Naive B cell (primary cell): ENCODE data around the gene GNG12. TPM values are rescaled to one million over a fixed set of nuclear protein-coding genes. Genes with fewer than 3 reads are reported as not detected.

ENCODE experiments used
- ATAC-seq, 2 donors: fragments of 150-1000 bp; cut with Tn5 transposase; 2 replicates each; pipeline ENCODE4 v1.10.0; 2021; ENCODE audit warnings: low read depth in 2 of 2, mild to moderate bottlenecking in 2 of 2, moderate library complexity in 2 of 2
- DNase-seq: peaks from one replicate; pipeline ENCODE4 v3.0.0; 2022
- H3K27ac Mint-ChIP-seq, 6 donors: one replicate each; pipeline ENCODE4 v1.8.0; 2020 to 2022; ENCODE audit warnings: mild to moderate bottlenecking in 6 of 6, mixed read lengths in 6 of 6, moderate library complexity in 5 of 6, inconsistent platforms in 2 of 6
- H3K27me3 Mint-ChIP-seq, 3 donors: one replicate each; pipeline ENCODE4 v1.8.0; 2021 to 2022; ENCODE audit warnings: mixed read lengths in 3 of 3, mild to moderate bottlenecking in 1 of 3
- H3K36me3 Mint-ChIP-seq, 2 donors: one replicate each; pipeline ENCODE4 v1.8.0; 2020 to 2022; ENCODE audit warnings: mixed read lengths in 2 of 2, inconsistent platforms in 1 of 2, mild to moderate bottlenecking in 1 of 2
- H3K4me1 Mint-ChIP-seq, 3 donors: one replicate each; pipeline ENCODE4 v1.8.0; 2020 to 2022; ENCODE audit warnings: mixed read lengths in 3 of 3, inconsistent platforms in 1 of 3, mild to moderate bottlenecking in 1 of 3, moderate library complexity in 1 of 3
- H3K4me3 Mint-ChIP-seq, 8 donors: one replicate each; pipeline ENCODE4 v1.8.0; 2020 to 2022; ENCODE audit warnings: mild to moderate bottlenecking in 8 of 8, mixed read lengths in 8 of 8, moderate library complexity in 8 of 8, inconsistent platforms in 2 of 8
- H3K9me3 Mint-ChIP-seq, 7 donors: one replicate each; pipeline ENCODE4 v1.8.0; 2020 to 2022; ENCODE audit warnings: mixed read lengths in 7 of 7, mild to moderate bottlenecking in 5 of 7, inconsistent platforms in 2 of 7, moderate library complexity in 1 of 7
- polyA plus RNA-seq, 6 donors: library from polyadenylated mRNA; unstranded; fragments of 300-500 nt; fragmentation: Illumina TruSeq; gene quantifications; one replicate each; pipeline ENCODE4 v1.2.3, GENCODE V29; 2021; ENCODE audit warnings: low read depth in 6 of 6

GNG12 gene
- polyA plus RNA-seq, 6 donors from 2014 or later = not detected

GRCh38 chr1:67835663-67836452 is 2.6 kb upstream of the GNG12 start:
- ATAC-seq = no peak
- no peaks in the 10 kb centered on the region for H3K9me3 Mint-ChIP-seq
- no peak for DNase-seq
- peak overlapping the region in 2 of 8 donors; percentile 33 to 40 for H3K4me3 Mint-ChIP-seq
- H3K4me1 Mint-ChIP-seq = peaks cover 13 to 21% (median 18%) of the 10 kb centered on the region in 3 donors
- no peak overlapping the region for H3K27ac Mint-ChIP-seq
- no peaks in the 10 kb centered on the region for H3K36me3 Mint-ChIP-seq
- peaks cover 58 to 72% (median 70%) of the 10 kb centered on the region in 3 donors for H3K27me3 Mint-ChIP-seq

- Mint-ChIP-seq H3K27me3 (peaks cover 49 to 61% (median 60%) of the 10 kb centered on the region in 3 donors), H3K27ac (no peak overlapping the region), H3K9me3 (no peaks in the 10 kb centered on the region), H3K36me3 (no peaks in the 10 kb centered on the region), H3K4me3 (peak overlapping the region in 6 of 8 donors; percentile 24 to 81 (median 66)), H3K4me1 (peaks cover 13 to 21% (median 18%) of the 10 kb centered on the region in 3 donors)
- no peak for DNase-seq
- no peak for ATAC-seq
Observed at GRCh38 chr1:67834246-67834877, 1.1 kb upstream of the GNG12 start.

GRCh38 chr1:67833602-67833940 is 304 bp upstream of the GNG12 start:
- Mint-ChIP-seq H3K27ac (no peak overlapping the region), H3K27me3 (peaks cover 50 to 61% (median 60%) of the 10 kb centered on the region in 3 donors), H3K4me1 (peaks cover 13 to 21% (median 18%) of the 10 kb centered on the region in 3 donors), H3K4me3 (peak overlapping the region; percentile 37 to 82 (median 69)), H3K9me3 (no peaks in the 10 kb centered on the region), H3K36me3 (no peaks in the 10 kb centered on the region)
- no peak for DNase-seq
- no peak for ATAC-seq

GRCh38 chr1:67831850-67832513 is 1.3 kb downstream of the GNG12 start:
- Mint-ChIP-seq H3K4me1 (peaks cover 13 to 21% (median 18%) of the 10 kb centered on the region in 3 donors), H3K27me3 (peaks cover 48 to 66% (median 51%) of the 10 kb centered on the region in 3 donors), H3K9me3 (no peaks in the 10 kb centered on the region), H3K27ac (peak overlapping the region in 4 of 6 donors; percentile 54 to 88 (median 72)), H3K4me3 (peak overlapping the region; percentile 64 to 89 (median 84)), H3K36me3 (no peaks in the 10 kb centered on the region)
- DNase-seq (peak; percentile 19), ATAC-seq (peak; percentile 75 to 80)

GRCh38 chr1:67830928-67831830 is 2.1 kb downstream of the GNG12 start:
- H3K36me3 Mint-ChIP-seq = no peaks in the 10 kb centered on the region
- peaks cover 13 to 21% (median 18%) of the 10 kb centered on the region in 3 donors for H3K4me1 Mint-ChIP-seq
- peak overlapping the region; percentile 64 to 89 (median 84) for H3K4me3 Mint-ChIP-seq
- H3K27me3 Mint-ChIP-seq = peaks cover 47 to 58% (median 48%) of the 10 kb centered on the region in 3 donors
- H3K9me3 Mint-ChIP-seq = no peaks in the 10 kb centered on the region
- peak overlapping the region in 1 of 6 donors; percentile 70 for H3K27ac Mint-ChIP-seq
- DNase-seq (no peak), ATAC-seq (no peak)

- no peak for ATAC-seq
- H3K4me3 Mint-ChIP-seq = no peak overlapping the region
- no peak overlapping the region for H3K27ac Mint-ChIP-seq
- H3K4me1 Mint-ChIP-seq = peaks cover 13 to 21% (median 18%) of the 10 kb centered on the region in 3 donors
- no peaks in the 10 kb centered on the region for H3K36me3 Mint-ChIP-seq
- no peaks in the 10 kb centered on the region for H3K9me3 Mint-ChIP-seq
- H3K27me3 Mint-ChIP-seq = peaks cover 39 to 50% (median 40%) of the 10 kb centered on the region in 3 donors
- DNase-seq = no peak
Observed at GRCh38 chr1:67830226-67830625, 3.0 kb downstream of the GNG12 start.

GRCh38 chr1:67827688-67828087 is 5.6 kb downstream of the GNG12 start:
- no peaks in the 10 kb centered on the region for H3K9me3 Mint-ChIP-seq
- H3K36me3 Mint-ChIP-seq = no peaks in the 10 kb centered on the region
- ATAC-seq (no peak), DNase-seq (no peak)
- no peak overlapping the region for H3K27ac Mint-ChIP-seq
- no peak overlapping the region for H3K4me3 Mint-ChIP-seq
- peaks cover 12 to 13% (median 12%) of the 10 kb centered on the region in 3 donors for H3K4me1 Mint-ChIP-seq
- H3K27me3 Mint-ChIP-seq = peaks cover 29 to 48% (median 36%) of the 10 kb centered on the region in 3 donors

- ATAC-seq = no peak
- no peaks in the 10 kb centered on the region for H3K36me3 Mint-ChIP-seq
- peaks cover 12 to 32% (median 15%) of the 10 kb centered on the region in 3 donors for H3K27me3 Mint-ChIP-seq
- no peaks in the 10 kb centered on the region for H3K9me3 Mint-ChIP-seq
- H3K4me3 Mint-ChIP-seq = no peak overlapping the region
- no peaks in the 10 kb centered on the region for H3K4me1 Mint-ChIP-seq
- DNase-seq = no peak
- no peak overlapping the region for H3K27ac Mint-ChIP-seq
Observed at GRCh38 chr1:67825591-67825990, 7.7 kb downstream of the GNG12 start.

GRCh38 chr1:67824766-67825165 is 8.5 kb downstream of the GNG12 start:
- no peak overlapping the region for H3K27ac Mint-ChIP-seq

GRCh38 chr1:67823615-67824014 is 9.7 kb downstream of the GNG12 start:
- no peak overlapping the region for H3K27ac Mint-ChIP-seq
- H3K27me3 Mint-ChIP-seq = peaks cover 14 to 32% (median 21%) of the 10 kb centered on the region in 3 donors
- H3K4me1 Mint-ChIP-seq = no peaks in the 10 kb centered on the region
- DNase-seq (no peak), ATAC-seq (no peak)
- no peaks in the 10 kb centered on the region for H3K9me3 Mint-ChIP-seq
- H3K4me3 Mint-ChIP-seq = no peak overlapping the region
- no peaks in the 10 kb centered on the region for H3K36me3 Mint-ChIP-seq

More at GRCh38 chr1:67824766-67825165, 8.5 kb downstream of the GNG12 start:
- DNase-seq (no peak), ATAC-seq (no peak)
- H3K9me3 Mint-ChIP-seq = no peaks in the 10 kb centered on the region
- H3K36me3 Mint-ChIP-seq = no peaks in the 10 kb centered on the region
- H3K4me3 Mint-ChIP-seq = no peak overlapping the region
- H3K4me1 Mint-ChIP-seq = no peaks in the 10 kb centered on the region
- peaks cover 12 to 32% (median 14%) of the 10 kb centered on the region in 3 donors for H3K27me3 Mint-ChIP-seq

- no peak overlapping the region for H3K4me3 Mint-ChIP-seq
- H3K36me3 Mint-ChIP-seq = no peaks in the 10 kb centered on the region
- H3K27ac Mint-ChIP-seq = no peak overlapping the region
- no peaks in the 10 kb centered on the region for H3K9me3 Mint-ChIP-seq
- ATAC-seq (no peak), DNase-seq (no peak)
- H3K27me3 Mint-ChIP-seq = peaks cover 12 to 28% (median 23%) of the 10 kb centered on the region in 3 donors
- no peaks in the 10 kb centered on the region for H3K4me1 Mint-ChIP-seq
Observed at GRCh38 chr1:67821263-67821662, 12.0 kb downstream of the GNG12 start.

GRCh38 chr1:67818725-67819301 is 14.5 kb downstream of the GNG12 start:
- Mint-ChIP-seq H3K27me3 (peaks cover 9 to 17% (median 13%) of the 10 kb centered on the region in 3 donors), H3K27ac (no peak overlapping the region), H3K4me3 (no peak overlapping the region), H3K9me3 (no peaks in the 10 kb centered on the region), H3K4me1 (no peaks in the 10 kb centered on the region), H3K36me3 (no peaks in the 10 kb centered on the region)
- ATAC-seq (no peak), DNase-seq (no peak)
